Stimulated activated CD8-positive, alpha-beta memory T cell treated with anti-CD3 and anti-CD28 coated beads, Interleukin-12 subunit alpha, Interleukin-12 subunit beta, amount 100 ng/mL, for 24 hours (primary cell): Measurements from ENCODE around the gene TMSB4X.
"Not testable (repeated sequence)": the region's sequence is repeated elsewhere in the genome, so short reads cannot be mapped to it uniquely, and the experiment has no call there.

ENCODE experiments used
- DNase-seq: peaks from one replicate; pipeline ENCODE4 v3.0.0-alpha.2; 2020; ENCODE audit errors: extremely low read depth

Gene TMSB4X

DNA sequence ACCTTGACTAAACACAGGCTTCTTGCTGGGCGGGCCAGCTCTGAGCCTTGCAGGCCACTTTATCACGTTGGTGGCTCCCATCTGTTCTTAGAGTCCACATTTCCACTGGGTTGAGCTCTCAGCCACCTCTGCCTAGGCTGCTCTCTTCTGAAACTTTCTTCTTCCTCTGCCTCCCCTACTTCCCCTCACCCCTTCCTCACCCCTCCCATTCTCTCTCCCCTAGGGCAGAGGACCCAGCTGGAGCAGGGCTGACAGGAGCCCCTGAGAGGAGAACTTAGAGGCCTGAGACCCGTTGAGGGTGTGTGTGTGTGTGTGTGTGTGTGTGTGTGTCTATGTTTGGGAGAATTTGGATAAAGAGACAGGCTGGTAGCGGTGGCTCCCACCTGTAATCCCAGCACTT, 19.9 kb upstream of the TMSB4X start:
- no peak for DNase-seq

GRCh38 chrX:12955882-12956703, 18.8 kb upstream of the TMSB4X start:
- DNase-seq, result no peak

DNA sequence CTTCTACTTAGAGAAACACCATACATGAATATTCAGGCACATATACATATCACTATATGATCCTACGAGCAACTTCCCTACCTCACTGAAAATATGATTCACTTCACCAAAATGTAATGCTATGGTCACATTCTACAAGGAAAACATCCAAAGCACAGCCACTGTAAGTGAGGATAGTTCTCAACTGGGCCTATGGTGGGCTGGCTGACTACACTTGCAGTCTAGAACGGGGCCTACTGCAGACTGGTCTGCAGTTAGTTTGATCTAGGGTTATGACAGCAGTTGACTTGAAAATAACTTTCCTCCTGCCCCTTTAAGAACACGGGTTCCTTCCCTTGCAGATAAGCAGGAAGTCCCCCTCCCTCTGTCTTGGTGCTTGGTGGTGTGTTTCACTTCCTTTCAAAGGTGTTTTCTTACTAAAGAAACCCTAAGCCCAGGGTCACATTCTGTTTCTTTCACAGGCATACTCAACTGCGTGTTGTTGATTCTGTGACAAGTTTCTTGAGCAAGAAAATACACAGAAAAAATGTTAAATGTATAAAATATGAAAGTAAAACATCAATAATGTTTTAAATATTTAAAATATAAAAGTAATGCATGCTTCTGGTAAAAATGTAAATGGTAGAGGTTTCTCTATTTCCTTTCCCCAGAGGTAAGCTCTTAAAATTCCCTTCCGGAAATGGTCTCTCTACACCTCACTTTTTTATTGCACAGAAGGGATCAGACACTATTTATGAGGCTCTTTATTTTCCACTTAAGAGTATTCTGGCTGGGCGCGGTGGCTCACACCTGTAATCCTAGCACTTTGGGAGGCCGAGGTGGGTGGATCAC, 18.0 kb upstream of the TMSB4X start:
- DNase-seq, result no peak

- no peak for DNase-seq
These were observed 16.9 kb upstream of the TMSB4X start for GRCh38 chrX:12958059-12958458.

GRCh38 chrX:12958461-12958860, 16.4 kb upstream of the TMSB4X start:
- DNase-seq, result no peak

DNA sequence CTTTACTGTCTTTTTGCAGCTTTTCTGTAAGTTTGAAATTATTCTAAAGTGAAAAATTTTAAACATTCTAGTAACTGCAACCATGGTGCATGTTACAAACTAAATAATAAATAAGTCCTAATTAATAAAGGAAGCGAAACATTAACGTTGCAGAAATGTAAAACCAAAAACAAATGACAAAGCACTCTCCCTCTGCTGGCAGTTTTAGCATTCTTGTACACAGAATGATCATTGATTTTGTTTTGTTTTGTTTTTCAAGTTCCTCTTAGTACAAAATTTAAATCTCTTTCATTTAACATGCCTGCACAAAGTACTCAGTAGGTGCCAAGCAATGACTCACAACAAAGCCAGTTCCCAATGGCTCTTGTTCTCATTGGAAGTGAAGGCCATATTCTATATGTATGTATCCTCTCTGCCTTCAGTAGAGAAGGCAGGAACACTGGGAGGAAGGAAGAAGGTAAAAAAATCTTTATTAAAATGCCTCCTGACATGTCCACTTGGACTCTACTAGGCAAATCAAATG, 13.7 kb upstream of the TMSB4X start:
- DNase-seq, result no peak

DNA sequence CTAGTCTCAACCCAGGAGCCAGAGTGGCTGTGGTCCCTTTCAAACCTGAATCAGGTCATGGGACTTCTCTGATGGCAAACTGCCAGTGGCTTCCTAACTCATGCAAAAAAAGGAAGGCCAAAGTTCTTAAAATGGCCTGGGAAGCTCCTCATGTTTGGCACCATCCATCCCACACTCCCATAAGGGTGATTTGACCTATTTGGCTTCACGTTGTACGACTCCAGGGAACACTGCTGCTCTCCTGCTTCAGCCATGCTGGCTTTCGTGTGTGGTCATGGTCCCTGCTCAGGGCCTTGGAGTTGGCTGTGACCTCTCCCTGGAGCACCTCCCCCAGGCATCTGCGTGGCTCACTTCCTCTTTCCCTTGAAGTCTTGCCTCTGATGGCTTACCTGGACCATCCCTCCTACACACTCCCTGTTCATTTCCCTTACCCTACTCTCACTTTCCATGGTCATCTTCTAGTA, 12.8 kb upstream of the TMSB4X start:
- DNase-seq, result no peak

- DNase-seq, result not testable (repeated sequence)
These were observed 11.6 kb upstream of the TMSB4X start for GRCh38 chrX:12963210-12963850.

- no peak for DNase-seq
These were observed 9.6 kb upstream of the TMSB4X start for GRCh38 chrX:12965131-12965940.

GRCh38 chrX:12966151-12966550, 8.8 kb upstream of the TMSB4X start:
- DNase-seq, result no peak

DNA sequence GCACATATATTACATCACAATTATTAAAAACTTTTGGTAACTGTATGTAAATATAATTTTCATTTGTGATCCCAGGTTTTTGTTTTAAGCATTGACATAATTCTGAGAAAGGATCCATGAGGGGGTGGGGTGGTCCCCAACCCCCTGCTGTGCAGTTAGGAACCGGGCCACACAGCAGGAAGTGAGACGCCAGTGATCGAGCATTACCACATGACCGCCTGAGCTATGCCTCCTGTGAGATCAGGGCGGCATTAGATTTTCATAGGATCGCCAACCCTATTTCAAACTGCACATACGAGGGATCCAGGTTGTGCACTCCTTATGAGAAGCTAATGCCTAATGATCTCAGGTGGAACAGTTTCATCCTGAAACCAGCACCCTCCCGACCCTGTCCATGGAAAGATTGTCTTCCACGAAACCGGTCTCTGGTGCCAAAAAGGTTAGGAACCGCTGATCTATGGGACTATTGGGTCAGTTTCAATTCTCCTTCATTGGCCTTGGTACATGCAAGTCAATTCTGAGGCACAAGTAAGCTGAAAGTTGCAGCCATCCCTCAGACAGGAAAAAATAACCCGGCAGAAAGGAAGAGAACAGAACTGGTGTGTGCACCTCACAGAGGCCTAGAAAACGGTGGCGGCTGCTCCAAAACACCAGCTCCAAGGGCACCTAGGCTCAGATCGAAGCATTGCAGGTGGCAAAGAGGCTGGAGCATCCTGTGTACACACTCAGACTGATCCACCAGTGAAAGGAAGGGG, 7.0 kb upstream of the TMSB4X start:
- DNase-seq, result no peak

DNA sequence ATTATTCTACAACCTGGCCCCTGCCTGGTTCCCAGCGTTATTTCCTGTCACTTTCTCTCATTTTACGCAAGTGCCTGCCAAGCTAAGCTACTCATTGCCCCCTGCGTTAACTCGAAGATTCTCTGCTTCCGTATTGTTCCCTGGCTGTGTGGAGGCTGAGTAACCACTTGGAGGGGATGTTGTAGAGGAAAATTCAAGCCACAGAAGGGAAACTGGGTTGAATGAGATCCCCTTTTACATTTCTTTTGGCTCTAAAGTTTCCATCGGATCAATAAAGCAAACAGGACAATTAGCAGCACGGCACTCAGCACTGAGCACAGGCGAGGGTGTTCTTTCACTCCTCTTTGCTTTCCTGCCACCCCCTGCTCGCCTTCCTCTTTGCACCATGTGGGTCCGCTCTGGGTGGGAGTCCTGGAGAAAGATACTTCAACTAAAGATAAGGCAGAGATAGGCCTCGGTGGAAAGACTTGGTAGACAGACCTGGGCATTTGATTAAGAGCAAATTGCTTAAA, 4.2 kb upstream of the TMSB4X start:
- DNase-seq, result no peak

DNA sequence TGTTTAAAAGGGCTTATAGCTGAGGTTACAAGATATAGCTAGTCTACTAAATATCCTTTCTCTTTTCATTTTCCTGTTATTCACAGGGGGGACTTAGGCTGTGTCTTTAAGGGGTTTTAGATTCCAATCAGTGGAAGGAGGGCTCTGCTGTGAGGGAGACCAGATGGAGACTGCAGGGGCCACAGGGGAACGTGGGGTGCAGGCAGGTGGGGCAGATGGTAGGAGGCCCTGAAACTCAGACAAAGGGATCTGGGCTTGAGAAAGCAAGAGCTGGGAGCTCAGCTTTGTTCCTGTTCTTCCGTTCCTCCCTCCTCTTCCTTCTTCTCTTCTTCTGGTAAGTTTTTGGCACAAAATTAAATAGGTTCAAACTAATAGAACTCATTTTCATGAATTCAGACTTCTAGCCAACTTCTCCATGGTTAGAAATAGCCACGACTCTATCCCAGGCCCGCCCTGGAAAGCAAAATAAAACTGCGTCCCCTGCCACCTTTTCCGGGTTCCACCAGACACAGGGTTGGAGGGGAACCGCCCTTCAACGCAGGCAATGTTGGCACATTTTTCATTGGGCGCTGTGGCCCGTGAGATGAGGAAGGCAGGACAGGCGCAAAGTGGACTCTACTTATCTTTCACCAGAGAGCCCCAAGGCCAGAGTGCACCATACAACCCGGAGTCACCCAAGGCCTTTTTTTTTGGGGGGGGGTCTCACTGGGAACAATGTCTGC, 3.5 kb upstream of the TMSB4X start:
- DNase-seq, result no peak

DNA sequence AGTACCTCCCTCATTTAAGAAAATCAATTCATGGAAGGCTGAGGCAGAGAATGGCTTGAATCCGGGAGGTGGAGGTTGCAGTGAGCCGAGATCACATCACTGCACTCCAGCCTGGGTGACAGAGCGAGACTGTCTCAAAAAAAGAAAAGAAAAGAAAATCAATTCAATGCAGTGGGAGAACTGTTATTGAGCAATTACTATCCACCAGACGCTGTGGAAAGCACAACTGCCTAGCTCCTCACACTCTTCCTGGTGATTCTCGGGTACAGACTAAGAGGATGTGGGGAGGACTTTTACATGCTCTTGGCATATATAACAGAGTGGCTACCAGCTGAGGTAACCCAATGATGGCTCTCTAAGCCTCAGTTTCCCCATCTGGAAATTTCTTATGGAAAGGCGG, 2.7 kb upstream of the TMSB4X start:
- DNase-seq, result no peak

DNA sequence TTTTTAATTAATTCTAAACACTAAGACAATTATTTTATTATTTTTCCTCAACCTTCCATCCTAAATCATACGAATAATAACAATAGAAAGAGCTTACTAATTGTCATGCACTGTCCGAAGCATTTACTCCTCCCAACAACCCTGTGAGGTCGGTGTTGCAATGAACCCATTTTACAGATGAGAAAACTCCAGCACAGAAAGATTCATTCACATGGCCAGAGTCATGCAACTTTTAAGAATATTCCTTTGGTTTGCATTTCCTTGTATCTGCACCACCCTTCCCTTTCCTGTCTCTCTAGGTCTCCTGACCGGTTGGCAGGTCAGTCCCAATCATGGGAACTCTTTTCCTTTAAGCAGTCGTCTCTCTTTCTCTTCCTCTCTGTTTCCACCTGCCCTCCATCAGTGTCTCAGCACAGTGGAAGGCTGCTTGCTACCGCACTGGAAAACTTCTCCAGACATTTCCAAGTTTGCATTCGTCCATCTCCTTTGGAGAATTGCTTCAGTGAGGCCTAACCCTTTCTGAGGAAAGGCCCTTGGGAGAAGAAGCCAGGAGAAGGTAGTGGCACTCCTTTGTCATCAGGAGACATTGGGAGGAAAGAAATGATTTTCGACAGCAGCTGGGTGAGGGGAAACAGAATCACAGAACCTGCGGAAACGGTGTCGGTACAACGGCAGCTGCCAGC, 1.9 kb upstream of the TMSB4X start:
- no peak for DNase-seq

DNA sequence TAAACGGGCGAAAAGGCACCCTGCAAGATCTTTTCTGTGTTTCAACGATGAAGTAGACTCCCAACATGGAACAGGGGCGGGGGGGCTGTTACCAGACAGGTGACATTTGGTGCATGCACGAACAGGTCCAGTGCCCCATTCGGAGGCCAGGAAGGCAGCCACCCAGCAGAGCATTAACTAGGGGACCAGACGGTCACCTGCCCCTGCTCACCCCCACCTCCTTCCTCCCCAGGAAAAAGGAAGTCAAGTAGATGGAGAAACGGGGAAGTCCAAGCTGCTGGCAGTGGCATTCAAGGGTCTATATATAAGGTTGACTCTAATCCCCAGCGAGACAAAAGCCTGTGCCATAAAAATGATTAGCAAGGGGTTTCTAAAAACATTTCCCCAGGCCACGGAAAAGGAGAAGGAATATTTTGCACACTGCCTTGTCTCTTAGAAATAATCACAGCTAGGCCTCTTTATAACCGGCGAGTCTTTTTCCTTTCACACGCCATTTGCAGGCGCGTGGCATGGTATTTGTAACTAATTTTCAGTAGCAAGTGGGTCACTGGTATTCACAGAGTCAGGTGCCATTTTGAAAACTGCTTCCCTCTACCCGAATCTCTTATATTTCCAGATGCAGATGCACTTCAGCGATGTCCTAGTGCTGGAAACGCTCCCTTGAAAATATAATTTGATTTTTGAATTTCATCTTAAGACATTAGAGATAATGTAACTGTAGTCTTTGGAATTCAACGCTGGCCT, 1.2 kb upstream of the TMSB4X start:
- no peak for DNase-seq

DNA sequence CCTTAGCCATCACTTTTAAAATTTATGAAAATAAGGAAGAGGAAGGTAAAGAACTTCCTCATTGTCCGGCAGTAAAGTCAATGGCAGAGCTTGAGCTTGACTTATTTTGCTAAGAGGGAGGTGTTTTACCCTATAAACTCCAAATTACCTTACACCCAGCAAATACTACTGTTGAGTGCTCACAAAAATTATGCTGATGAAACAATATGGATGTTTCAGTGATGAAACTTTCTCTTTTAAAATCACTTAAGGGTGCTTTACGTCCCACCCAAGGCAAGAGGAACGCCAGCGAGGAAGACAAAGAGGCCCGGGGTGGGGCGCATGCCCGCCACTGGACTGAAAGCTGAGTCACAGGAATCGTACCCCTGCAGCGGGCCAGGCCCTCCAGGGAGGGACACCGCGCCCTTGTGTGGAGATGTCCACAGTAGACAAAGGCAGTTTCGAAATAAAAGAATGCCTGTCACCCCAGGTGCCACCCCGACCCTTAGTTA, 560 bp upstream of the TMSB4X start:
- DNase-seq, result no peak

- DNase-seq, result no peak
These were observed 708 bp downstream of the TMSB4X start for GRCh38 chrX:12975670-12975965.
